HCT116 (cell line): ENCODE measurements around the gene ULBP2. TPM values are rescaled to one million over a fixed set of nuclear protein-coding genes. Genes with fewer than 3 reads are reported as not detected.

Experiments used
- ATAC-seq: fragments of 200-7000 bp; cut with Tn5 transposase; 2 replicates; pipeline ENCODE4 v1.9.1; 2020; ENCODE audit warnings: mild to moderate bottlenecking, moderate library complexity
- BruUV-seq: library from RNA; stranded (reverse); fragments of 400-500 nt; replicated peaks from 2 replicates; lab custom pipeline; 2021; lab: Mats Ljungman, UMichigan
- CTCF ChIA-PET: fragments of 300-600 bp; sonication (Branson Sonifier 250); formaldehyde crosslinking; loops from one replicate; lab custom pipeline; 2021; ENCODE audit warnings: antibody characterized with exemption; lab: Charles Lee
- POLR2A ChIA-PET: fragments of 300-600, 350-600 bp; sonication (Branson Sonifier 250); formaldehyde crosslinking; loops from one replicate; lab custom pipeline; 2021; ENCODE audit warnings: antibody characterized with exemption; lab: Charles Lee
- RAD21 ChIA-PET, 2 experiments: fragments of 300-600 bp; sonication (Branson Sonifier 250); formaldehyde crosslinking; loops; one replicate each; lab custom pipeline; 2023; ENCODE audit warnings: low total read pairs in 2 of 2; ENCODE audit not compliant: uncharacterized antibody in 2 of 2, unreplicated experiment in 2 of 2, low non-redundant PET in 1 of 2; lab: Charles Lee
- DNase-seq: peaks from one replicate; pipeline ENCODE4 v3.0.0-alpha.2; 2010; ENCODE audit warnings: low read depth, low spot score
- H2AFZ ChIP-seq: fragments of 200-600 bp; shearing (Covaris generic), sonication (generic); 2 replicates; pipeline ENCODE4 v1.6.1; 2017; ENCODE audit warnings: low read depth, mixed run types, mixed read lengths, antibody characterized with exemption, low read length; ENCODE audit not compliant: poor library complexity, severe bottlenecking
- H3K27ac ChIP-seq: 2 replicates; pipeline ENCODE4 v1.5.1; 2012; ENCODE audit warnings: low read depth, low read length
- H3K27me3 ChIP-seq: fragments of 200-600 bp; sonication (generic); 2 replicates; pipeline ENCODE4 v1.6.1; 2016; ENCODE audit warnings: mixed run types, low read length, mixed read lengths; ENCODE audit not compliant: insufficient read depth
- H3K36me3 ChIP-seq, 2 experiments: fragments of 200-500 bp in 1 of 2; fragments of 200-600 bp in 1 of 2; sonication (Bioruptor generic) in 1 of 2; sonication (generic) in 1 of 2; 2 replicates each; pipeline versions ENCODE4 v1.5.1 to v1.6.1; 2014 to 2016; ENCODE audit warnings: low read length in 2 of 2, inconsistent platforms in 1 of 2, mixed read lengths in 1 of 2, mixed run types in 1 of 2; ENCODE audit not compliant: insufficient read depth in 2 of 2, control insufficient read depth in 1 of 2
- H3K4me1 ChIP-seq, 2 experiments: fragments of 200-600 bp in 1 of 2; sonication (generic) in 1 of 2; 2 replicates each; pipeline versions ENCODE4 v1.5.1 to v1.6.1; 2012 to 2017; ENCODE audit warnings: low read length in 2 of 2, inconsistent platforms in 1 of 2, mild to moderate bottlenecking in 1 of 2, mixed read lengths in 1 of 2, mixed run types in 1 of 2, moderate library complexity in 1 of 2; ENCODE audit not compliant: insufficient read depth in 2 of 2, control insufficient read depth in 1 of 2
- H3K4me2 ChIP-seq: fragments of 200-600 bp; sonication (generic); 2 replicates; pipeline ENCODE4 v1.6.1; 2017; ENCODE audit warnings: mixed run types, low read length, mixed read lengths
- H3K4me3 ChIP-seq, 2 experiments: fragments of 200-600 bp in 1 of 2; sonication (generic) in 1 of 2; replicated peaks in 1 of 2; 2 replicates each; pipeline ENCODE4 v1.5.1; 2011 to 2016; ENCODE audit warnings: low read length in 2 of 2, control low read depth in 1 of 2, low read depth in 1 of 2, mild to moderate bottlenecking in 1 of 2, mixed read lengths in 1 of 2, mixed run types in 1 of 2
- H3K79me2 ChIP-seq: fragments of 200-600 bp; sonication (generic); 2 replicates; pipeline ENCODE4 v1.6.1; 2017; ENCODE audit warnings: mild to moderate bottlenecking, mixed run types, low read length, moderate library complexity, mixed read lengths; ENCODE audit not compliant: insufficient read depth
- H3K9ac ChIP-seq: fragments of 200-600 bp; sonication (generic); 2 replicates; pipeline ENCODE4 v1.6.1; 2016; ENCODE audit warnings: low read length, mixed read lengths
- H3K9me2 ChIP-seq: fragments of 200-600 bp; sonication (generic), shearing (Covaris generic); 2 replicates; pipeline ENCODE4 v1.6.1; 2017; ENCODE audit warnings: mixed run types, mild to moderate bottlenecking, moderate library complexity; ENCODE audit not compliant: insufficient read depth
- H3K9me3 ChIP-seq, 2 experiments: fragments of 200-500 bp in 1 of 2; fragments of 200-600 bp in 1 of 2; sonication (Bioruptor generic) in 1 of 2; sonication (generic) in 1 of 2; 2 replicates each; pipeline ENCODE4 v1.6.1; 2014 to 2017; ENCODE audit warnings: low read length in 2 of 2, mixed read lengths in 2 of 2, inconsistent platforms in 1 of 2, low read depth in 1 of 2, mild to moderate bottlenecking in 1 of 2, mixed run types in 1 of 2, moderate library complexity in 1 of 2; ENCODE audit not compliant: control insufficient read depth in 1 of 2, insufficient read depth in 1 of 2
- H4K20me1 ChIP-seq: fragments of 200-600 bp; sonication (generic), shearing (Covaris generic); 2 replicates; pipeline ENCODE4 v1.6.1; 2017; ENCODE audit warnings: mixed run types, mild to moderate bottlenecking, moderate library complexity; ENCODE audit not compliant: insufficient read depth
- CBX3 ChIP-seq: IDR thresholded peaks from 2 replicates; pipeline ENCODE4 v1.6.1; 2012; ENCODE audit warnings: low read depth
- CEBPB ChIP-seq: IDR thresholded peaks from 2 replicates; pipeline ENCODE4 v1.6.1; 2012; ENCODE audit warnings: low read depth
- FOSL1 ChIP-seq: IDR thresholded peaks from 2 replicates; pipeline ENCODE4 v1.6.1; 2012; ENCODE audit warnings: low read depth
- JUND ChIP-seq: IDR thresholded peaks from 2 replicates; pipeline ENCODE4 v1.6.1; 2012
- POLR2AphosphoS5 ChIP-seq: IDR thresholded peaks from 2 replicates; pipeline ENCODE4 v1.6.1; 2011; ENCODE audit warnings: mild to moderate bottlenecking, low read depth, low read length, moderate library complexity
- SIN3A ChIP-seq: IDR thresholded peaks from 2 replicates; pipeline ENCODE4 v1.6.1; 2012; ENCODE audit warnings: low read depth
- SRF ChIP-seq: IDR thresholded peaks from 2 replicates; pipeline ENCODE4 v1.6.1; 2012; ENCODE audit warnings: low read depth
- YY1 ChIP-seq: IDR thresholded peaks from 2 replicates; pipeline ENCODE4 v1.6.1; 2011; ENCODE audit warnings: low read length, low read depth, moderate library complexity, mild to moderate bottlenecking; ENCODE audit not compliant: insufficient replicate concordance; ENCODE audit errors: extremely low read depth
- intact Hi-C: fragments of 100-400 bp; cut with micrococcal nuclease; formaldehyde crosslinking; loops from 2 replicates; pipeline ENCODE4 v1.10.0; 2022
- total RNA-seq: library from RNA; stranded (reverse); gene quantifications from one replicate; pipeline ENCODE4 v1.2.1, GENCODE V29; 2021; ENCODE audit not compliant: unreplicated experiment
- TF ChIP-seq, protein P1 (sequence below), 3 experiments: fragments of 200-600 bp in 1 of 3; sonication (generic) in 1 of 3; IDR thresholded peaks in 2 of 3; conservative IDR thresholded peaks in 1 of 3; 2 replicates each; pipeline ENCODE4 v1.5.1; 2012 to 2017; ENCODE audit warnings: low read depth in 2 of 3, low read length in 2 of 3, antibody characterized with exemption in 1 of 3, borderline replicate concordance in 1 of 3, control low read depth in 1 of 3, mild to moderate bottlenecking in 1 of 3, mixed read lengths in 1 of 3, mixed run types in 1 of 3, moderate library complexity in 1 of 3; ENCODE audit not compliant: insufficient read depth in 1 of 3
- TF ChIP-seq, protein P2 (sequence below): IDR thresholded peaks from 2 replicates; pipeline ENCODE4 v1.6.1; 2012; ENCODE audit warnings: low read depth
- TF ChIP-seq, protein P3 (sequence below): IDR thresholded peaks from 2 replicates; pipeline ENCODE4 v1.6.1; 2012

ULBP2 gene
- total RNA-seq, 1 experiment from 2014 or later: 10.2 TPM

DNA sequence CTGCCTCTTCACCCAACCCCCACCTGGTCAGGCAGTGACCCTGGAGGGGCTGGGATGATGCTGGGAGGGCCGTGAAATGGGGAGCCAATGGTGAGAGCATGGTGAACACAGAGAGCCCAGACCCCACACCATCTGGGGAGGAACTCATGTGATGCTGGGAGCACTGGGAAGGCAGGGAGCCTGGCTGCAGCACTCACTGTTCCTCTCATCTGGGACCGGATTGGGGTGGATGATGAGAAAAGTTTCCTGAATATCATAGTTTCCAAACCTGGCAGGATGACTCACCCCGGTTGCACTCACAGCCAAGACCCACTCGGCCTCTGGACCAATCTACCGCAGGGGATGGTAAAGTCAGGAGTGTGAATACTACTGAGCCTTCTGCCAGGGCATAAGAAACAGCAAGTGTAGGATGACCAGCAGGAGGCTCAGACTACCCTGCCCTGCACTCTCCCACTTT lies 43.7 kb downstream of the ULBP2 start:
- DNase-seq (no peak), ATAC-seq (no peak)
- CTCF ChIA-PET: no interaction called here
- H2AFZ ChIP-seq: no peak overlapping the region
- intact Hi-C loops: no loop called here
- H3K4me2 ChIP-seq: no peak overlapping the region
- no peaks in the 10 kb centered on the region for H3K79me2 ChIP-seq
- no peak overlapping the region for H3K9ac ChIP-seq
- no peaks in the 10 kb centered on the region for H3K9me3 ChIP-seq
- TF ChIP-seq SRF (no peak), SIN3A (no peak), CBX3 (no peak)
- TF ChIP-seq, protein P1, sequence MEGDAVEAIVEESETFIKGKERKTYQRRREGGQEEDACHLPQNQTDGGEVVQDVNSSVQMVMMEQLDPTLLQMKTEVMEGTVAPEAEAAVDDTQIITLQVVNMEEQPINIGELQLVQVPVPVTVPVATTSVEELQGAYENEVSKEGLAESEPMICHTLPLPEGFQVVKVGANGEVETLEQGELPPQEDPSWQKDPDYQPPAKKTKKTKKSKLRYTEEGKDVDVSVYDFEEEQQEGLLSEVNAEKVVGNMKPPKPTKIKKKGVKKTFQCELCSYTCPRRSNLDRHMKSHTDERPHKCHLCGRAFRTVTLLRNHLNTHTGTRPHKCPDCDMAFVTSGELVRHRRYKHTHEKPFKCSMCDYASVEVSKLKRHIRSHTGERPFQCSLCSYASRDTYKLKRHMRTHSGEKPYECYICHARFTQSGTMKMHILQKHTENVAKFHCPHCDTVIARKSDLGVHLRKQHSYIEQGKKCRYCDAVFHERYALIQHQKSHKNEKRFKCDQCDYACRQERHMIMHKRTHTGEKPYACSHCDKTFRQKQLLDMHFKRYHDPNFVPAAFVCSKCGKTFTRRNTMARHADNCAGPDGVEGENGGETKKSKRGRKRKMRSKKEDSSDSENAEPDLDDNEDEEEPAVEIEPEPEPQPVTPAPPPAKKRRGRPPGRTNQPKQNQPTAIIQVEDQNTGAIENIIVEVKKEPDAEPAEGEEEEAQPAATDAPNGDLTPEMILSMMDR (IDR thresholded peaks at IDR 0.05 in 2 of 3, conservative IDR thresholded peaks at IDR 0.05 in 1 of 3; ENCODE audit: borderline replicate concordance in 1 of 3, insufficient read depth in 1 of 3, low read depth in 2 of 3, low read length in 2 of 3): 0 out of 6 replicates have a peak, but pooled peaks of 1 of the 3 experiments have one; percentile 8
- TF ChIP-seq, all 23 proteins: peak for 1
- Histone ChIP-seq H3K36me3 (no peaks in the 10 kb centered on the region), H3K4me3 (no peak overlapping the region), H3K27me3 (peaks cover 10% of the 10 kb centered on the region; the same call in 1 of the 2 replicates), H4K20me1 (no peaks in the 10 kb centered on the region), H3K27ac (no peak overlapping the region), H3K4me1 (no peaks in the 10 kb centered on the region), H3K9me2 (no peaks in the 10 kb centered on the region)
- no TSS peak for BruUV-seq
- ChIA-PET RAD21 (no interaction called here), POLR2A (no interaction called here)

DNA sequence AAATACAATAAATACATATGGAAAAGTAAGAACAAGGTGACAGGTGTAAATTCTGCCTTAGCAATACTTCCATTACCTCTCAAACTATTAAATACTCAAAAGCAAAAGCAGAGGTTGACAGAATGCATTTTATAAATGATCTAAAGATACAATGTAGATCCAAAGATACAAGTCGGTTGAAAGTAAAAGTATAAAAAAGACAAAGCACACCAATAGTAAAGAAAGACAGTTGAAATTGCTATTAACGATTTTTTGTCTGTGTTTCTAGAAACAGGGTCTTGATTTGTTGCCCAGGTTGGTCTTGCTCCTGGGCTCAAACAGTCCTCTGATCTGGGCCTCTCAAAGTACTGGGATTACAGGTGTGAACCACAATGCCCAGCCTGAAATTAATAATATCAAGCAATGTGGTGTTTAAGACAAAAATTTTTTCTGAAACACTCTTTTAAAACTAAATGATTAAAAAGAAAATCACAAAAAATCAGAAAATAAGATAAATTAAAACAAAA lies 45.8 kb downstream of the ULBP2 start:
- H4K20me1 ChIP-seq: no peaks in the 10 kb centered on the region
- H3K9me3 ChIP-seq: no peaks in the 10 kb centered on the region
- no peak overlapping the region for H3K27ac ChIP-seq
- H3K27me3 ChIP-seq: peaks cover 22% of the 10 kb centered on the region
- H3K9me2 ChIP-seq: no peaks in the 10 kb centered on the region
- no peak overlapping the region for H3K4me2 ChIP-seq
- H3K4me3 ChIP-seq: no peak overlapping the region
- no peaks in the 10 kb centered on the region for H3K36me3 ChIP-seq
- intact Hi-C loops: no loop called here
- ChIA-PET RAD21 (no interaction called here), POLR2A (no interaction called here), CTCF (no interaction called here)
- DNase-seq (no peak), ATAC-seq (no peak)
- no peak overlapping the region for H3K9ac ChIP-seq
- BruUV-seq: no TSS peak
- no peaks in the 10 kb centered on the region for H3K79me2 ChIP-seq
- no peaks in the 10 kb centered on the region for H3K4me1 ChIP-seq
- H2AFZ ChIP-seq: no peak overlapping the region
- TF ChIP-seq, protein P2, sequence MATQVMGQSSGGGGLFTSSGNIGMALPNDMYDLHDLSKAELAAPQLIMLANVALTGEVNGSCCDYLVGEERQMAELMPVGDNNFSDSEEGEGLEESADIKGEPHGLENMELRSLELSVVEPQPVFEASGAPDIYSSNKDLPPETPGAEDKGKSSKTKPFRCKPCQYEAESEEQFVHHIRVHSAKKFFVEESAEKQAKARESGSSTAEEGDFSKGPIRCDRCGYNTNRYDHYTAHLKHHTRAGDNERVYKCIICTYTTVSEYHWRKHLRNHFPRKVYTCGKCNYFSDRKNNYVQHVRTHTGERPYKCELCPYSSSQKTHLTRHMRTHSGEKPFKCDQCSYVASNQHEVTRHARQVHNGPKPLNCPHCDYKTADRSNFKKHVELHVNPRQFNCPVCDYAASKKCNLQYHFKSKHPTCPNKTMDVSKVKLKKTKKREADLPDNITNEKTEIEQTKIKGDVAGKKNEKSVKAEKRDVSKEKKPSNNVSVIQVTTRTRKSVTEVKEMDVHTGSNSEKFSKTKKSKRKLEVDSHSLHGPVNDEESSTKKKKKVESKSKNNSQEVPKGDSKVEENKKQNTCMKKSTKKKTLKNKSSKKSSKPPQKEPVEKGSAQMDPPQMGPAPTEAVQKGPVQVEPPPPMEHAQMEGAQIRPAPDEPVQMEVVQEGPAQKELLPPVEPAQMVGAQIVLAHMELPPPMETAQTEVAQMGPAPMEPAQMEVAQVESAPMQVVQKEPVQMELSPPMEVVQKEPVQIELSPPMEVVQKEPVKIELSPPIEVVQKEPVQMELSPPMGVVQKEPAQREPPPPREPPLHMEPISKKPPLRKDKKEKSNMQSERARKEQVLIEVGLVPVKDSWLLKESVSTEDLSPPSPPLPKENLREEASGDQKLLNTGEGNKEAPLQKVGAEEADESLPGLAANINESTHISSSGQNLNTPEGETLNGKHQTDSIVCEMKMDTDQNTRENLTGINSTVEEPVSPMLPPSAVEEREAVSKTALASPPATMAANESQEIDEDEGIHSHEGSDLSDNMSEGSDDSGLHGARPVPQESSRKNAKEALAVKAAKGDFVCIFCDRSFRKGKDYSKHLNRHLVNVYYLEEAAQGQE: no peak
- no peak for TF ChIP-seq CEBPB
- TF ChIP-seq, protein P3, sequence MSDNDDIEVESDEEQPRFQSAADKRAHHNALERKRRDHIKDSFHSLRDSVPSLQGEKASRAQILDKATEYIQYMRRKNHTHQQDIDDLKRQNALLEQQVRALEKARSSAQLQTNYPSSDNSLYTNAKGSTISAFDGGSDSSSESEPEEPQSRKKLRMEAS: no peak
- TF ChIP-seq, protein P1 (IDR thresholded peaks at IDR 0.05 in 2 of 3, conservative IDR thresholded peaks at IDR 0.05 in 1 of 3; ENCODE audit: borderline replicate concordance in 1 of 3, insufficient read depth in 1 of 3, low read depth in 2 of 3, low read length in 2 of 3): no peak
- TF ChIP-seq YY1: no peak
- no peak for TF ChIP-seq JUND
- no peak for TF ChIP-seq POLR2AphosphoS5
- TF ChIP-seq SRF: no peak
- TF ChIP-seq FOSL1: no peak
